Medulla oblongata (tissue), 1 donor: ENCODE measurements around the gene CDSN.

Experiments used
- DNase-seq: peaks from one replicate; pipeline ENCODE4 v3.0.0-alpha.2; 2015; ENCODE audit errors: extremely low spot score

Gene CDSN

GRCh38 chr6:31116661-31117385, 3.4 kb downstream of the CDSN start:
- peak; percentile 20 for DNase-seq

- no peak for DNase-seq
Observed at GRCh38 chr6:31115941-31116560, 4.2 kb downstream of the CDSN start.

GRCh38 chr6:31114970-31115849, 5.0 kb downstream of the CDSN start:
- peak; percentile 71 for DNase-seq

GRCh38 chr6:31114541-31114878, 5.7 kb downstream of the CDSN start, which contains the start of gene PSORS1C1:
PSORS1C1 (plus strand) TSS chr6:31114800; CDS start chr6:31129633, 14,833 bp downstream.
- peak; percentile 44 for DNase-seq

DNA sequence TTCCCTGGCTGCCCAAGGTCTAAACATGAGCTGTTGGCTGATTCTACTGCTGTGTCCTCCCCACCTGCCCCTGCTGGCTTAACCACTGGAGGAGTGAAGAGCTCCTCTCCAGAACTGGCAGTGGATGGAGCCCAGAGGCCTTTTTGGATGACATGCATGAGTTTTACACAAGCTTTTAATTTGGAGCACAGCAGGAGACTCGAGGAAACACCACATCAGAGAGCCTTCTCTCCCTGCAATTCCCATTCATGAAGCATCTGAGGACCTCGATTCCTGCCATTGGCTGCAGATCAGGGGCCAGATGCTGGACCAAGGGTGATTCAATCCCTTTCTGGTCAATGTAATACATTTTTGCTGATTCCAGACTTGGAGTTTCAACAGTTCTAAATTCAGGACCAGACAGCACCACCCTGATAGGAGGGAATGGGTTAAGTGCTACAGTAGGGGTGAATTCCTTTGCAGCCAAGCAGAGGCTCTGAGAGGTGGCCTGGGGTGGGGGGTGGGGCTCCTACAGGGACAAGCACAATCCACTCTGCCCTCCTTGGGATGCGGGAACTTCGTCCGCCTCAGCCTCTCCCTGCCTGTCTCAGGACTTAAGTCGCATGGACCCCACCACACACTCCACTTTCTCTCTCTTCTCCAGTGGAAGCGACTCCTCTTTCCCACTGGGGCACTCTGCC, 6.2 kb downstream of the CDSN start:
- no peak for DNase-seq

DNA sequence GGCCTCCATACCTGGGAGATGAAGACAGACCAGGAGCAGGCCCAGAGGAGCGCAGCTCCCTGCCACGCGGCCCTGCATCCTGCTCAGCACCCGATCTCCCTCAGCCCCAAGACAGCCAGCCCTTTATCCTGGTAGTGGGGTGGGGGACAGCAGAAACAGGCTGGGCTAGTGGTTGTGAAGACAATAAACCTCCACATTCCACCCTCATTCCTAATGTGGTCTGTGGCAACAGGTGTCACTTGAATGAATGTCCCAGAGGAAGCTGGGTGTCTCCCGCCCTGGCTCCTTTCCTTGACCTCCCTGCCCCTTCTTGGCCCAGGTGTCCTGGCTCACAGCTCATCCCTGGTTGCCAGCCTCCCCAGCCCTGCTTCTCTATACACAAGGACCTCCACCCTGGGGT, 7.8 kb downstream of the CDSN start, which contains the start of gene C6orf15:
TSS of gene C6orf15 (minus strand) at position 98 of the 400 bp plus-strand sequence. CDS start at position 78, 20 bp downstream.
- no peak for DNase-seq

DNA sequence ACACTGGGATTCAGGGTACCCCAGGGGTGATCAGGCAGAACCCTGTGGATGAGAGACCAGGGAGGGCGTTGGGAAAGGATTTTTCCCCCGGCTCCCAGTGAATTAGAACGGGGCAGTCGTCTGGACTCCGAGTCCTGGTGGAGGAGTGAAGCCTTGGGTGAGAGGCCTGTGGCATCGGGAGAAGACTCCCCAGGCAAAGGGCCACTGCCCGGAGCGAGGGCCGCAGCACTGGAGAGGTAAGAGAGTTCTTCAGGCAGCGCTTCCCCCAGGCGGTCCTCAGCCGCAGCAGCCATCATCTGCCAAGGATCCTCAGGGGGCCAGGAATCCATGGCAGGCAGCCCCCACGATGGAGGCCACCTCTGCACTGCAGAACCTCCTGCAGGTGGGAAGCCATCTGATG, 8.5 kb downstream of the CDSN start:
- no peak for DNase-seq

DNA sequence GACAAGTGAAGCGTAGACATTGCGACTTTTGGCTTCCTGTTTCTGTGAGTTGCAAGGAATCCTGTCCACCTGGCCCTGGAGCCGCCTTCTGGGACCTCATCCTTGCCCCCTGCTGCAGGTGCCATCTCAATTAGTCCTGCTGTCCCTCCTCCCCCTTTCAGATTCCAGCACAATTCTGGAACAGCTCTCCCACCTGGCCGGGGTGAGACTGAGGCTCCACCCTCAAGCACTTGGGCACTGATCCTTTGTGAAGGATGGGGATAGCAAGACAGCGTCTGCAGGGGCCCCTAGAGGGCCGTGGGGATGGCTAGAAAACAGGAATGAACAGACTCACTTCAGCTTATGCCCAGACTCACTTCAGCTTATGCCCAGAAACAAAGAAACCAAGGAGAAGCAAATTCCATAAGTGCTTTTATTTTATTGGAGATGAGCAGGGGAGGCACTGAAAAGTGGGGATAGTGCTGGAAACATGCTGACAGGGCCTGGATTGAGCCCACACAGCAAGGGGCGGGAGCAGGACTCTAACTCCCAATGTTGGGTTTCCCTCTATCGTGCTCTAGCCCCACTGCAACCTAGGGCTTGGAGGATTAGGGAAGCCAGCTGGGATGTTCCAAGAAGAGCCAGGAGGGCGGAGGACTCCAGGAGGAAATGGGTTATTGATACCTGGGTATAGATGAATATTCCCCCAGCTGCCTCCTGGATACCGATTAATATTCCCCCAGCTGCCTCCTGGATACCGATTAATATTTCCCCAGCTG, 9.2 kb downstream of the CDSN start:
- DNase-seq = no peak

DNA sequence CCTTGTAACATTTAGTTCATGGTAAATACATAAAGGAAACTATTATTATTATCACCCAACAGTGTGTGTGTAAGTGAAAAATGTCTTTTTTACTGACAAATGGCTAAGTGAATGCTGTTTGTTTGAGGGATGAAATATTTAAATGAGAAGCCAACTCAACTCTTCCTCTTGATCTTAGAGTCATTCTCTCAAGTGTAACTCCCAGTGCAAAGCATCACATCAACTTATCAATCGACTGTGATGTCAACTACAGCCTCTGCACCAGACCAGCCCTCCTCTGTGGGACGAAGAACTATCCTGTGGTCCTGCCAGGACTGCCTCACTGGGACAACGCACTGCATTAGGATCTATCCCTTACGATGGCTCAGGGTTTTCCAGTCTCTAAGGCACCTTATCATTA, 13.2 kb downstream of the CDSN start:
- no peak for DNase-seq

- DNase-seq = no peak
Observed at GRCh38 chr6:31103136-31103535, 17.1 kb downstream of the CDSN start.

DNA sequence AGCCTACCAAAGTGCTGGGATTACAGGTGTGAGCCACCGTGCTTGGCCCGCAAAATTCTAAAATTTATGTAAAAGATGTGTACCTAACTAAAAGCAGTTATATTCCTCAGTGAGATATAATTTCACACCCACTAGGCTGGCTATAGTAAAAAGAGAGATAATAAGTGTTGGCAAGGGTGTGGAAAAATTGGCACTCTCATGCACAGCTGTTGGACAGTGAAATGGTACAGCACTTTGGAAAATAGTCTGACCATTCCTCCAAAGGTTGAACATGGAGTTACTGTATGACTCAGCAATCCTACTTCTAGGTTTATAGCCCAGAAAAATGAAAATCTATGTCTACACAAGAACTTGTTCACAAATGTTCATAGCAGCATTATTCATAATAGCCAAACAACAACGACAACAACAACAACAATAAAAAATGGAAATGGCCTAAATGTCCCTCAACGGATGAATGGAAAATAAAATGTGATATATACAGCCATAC, 21.8 kb downstream of the CDSN start:
- DNase-seq = no peak

DNA sequence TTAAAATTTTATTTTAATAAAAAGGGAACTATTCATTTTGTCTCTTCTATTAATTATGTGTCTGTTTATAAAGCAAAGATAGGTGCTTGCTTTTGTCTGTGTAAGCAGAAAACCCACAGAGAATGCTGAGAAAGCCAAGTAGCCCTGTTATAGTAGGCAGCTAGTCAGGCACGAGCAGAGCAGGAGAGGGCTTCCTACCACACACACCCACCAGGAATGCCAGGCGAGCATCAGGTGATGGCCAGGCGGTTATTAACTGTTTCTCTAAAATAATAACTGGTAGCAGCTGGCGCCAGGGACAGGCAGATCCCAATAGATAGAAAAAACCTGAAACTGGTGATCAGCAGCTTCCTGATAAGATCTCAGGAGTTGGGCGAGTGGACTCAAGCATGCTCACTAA, 23.6 kb downstream of the CDSN start:
- no peak for DNase-seq

- no peak for DNase-seq
Observed at GRCh38 chr6:31096215-31096614, 24.0 kb downstream of the CDSN start.

DNA sequence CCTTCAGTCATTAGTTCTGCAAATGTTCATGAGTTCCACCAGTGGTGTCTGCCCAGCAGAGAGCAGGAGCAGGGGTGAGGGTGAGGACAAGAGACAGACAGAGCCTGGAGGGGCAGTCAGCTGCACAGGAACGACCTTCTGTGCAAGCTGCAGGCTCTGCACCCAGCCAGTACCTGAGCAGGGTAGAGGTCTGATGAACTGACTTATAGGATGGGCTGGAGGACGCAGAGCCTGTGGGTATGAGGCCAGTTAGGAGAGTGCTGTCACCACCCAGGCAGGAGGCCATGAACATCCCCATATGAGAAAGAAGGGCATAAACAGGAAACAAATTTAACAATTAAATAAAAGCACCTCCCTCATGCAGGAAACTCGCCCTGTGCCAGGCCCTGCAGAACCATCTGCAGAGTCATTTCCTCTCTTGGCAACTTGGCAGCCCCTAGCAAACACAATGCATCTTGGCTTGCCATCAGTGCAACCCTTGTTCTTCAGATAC, 25.8 kb downstream of the CDSN start:
- no peak for DNase-seq

- DNase-seq = peak; percentile 66
Observed at GRCh38 chr6:31092769-31093505, 27.3 kb downstream of the CDSN start.

- no peak for DNase-seq
Observed at GRCh38 chr6:31092238-31092637, 28.0 kb downstream of the CDSN start.

GRCh38 chr6:31091680-31092079, 28.6 kb downstream of the CDSN start:
- no peak for DNase-seq

DNA sequence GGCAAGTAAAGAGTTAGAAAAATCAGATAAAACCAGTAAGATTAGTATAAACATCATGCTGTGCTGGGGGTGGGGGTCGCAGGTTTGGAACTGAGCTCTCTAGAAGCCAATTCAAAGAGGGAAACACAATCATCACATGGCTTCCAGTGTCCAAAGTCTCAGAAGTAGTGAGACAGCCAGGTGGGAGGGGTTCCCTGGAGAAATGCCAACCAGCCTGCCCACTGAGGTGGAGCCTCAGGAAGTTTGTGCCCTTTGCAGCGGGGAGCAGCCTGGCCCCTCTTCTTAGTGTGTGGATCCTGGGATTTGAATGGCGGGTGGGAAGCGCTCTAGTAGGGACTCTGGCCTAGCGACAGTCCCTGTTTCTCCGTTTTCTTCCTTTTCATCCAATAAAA, 29.3 kb downstream of the CDSN start:
- no peak for DNase-seq

- DNase-seq = no peak
Observed at GRCh38 chr6:31090275-31090972, 29.8 kb downstream of the CDSN start.
